ENCODE measurements around the gene ZNF555.
"Not testable (repeated sequence)": the region's sequence is repeated elsewhere in the genome, so short reads cannot be mapped to it uniquely, and the experiment has no call there.

Gene ZNF555

DNA sequence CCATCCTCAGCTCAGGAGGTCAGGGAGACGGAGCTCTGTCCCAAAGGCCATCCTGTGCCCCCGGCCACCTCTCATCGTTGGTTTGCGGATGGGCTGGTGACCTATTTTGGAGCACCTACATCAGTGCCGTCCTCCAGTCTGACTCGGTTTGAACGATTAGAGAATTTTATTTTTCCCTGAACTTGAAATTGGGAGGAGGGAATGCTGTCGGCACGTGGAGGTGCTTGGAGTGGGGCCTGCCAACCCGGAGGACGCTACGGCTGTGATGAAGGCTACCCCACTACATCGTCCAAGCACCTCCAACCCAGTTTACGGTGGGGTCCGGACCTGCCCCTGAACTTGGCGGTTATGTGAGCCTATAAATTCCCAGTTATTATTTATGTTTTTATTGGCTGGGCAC lies 24.6 kb upstream of the ZNF555 start:
- H3K27me3 ChIP-seq = peaks cover 4% of the 10 kb centered on the region
- H3K4me1 ChIP-seq (ENCODE audit: control insufficient read depth in 1 of 2, insufficient read depth in 1 of 2, low read depth in 1 of 2, low read length in 1 of 2) = peaks cover 10 to 12% of the 10 kb centered on the region in 2 experiments
- H3K9me3 ChIP-seq = no peaks in the 10 kb centered on the region
- H3K36me3 ChIP-seq = peaks cover 9% of the 10 kb centered on the region
- H3K27ac ChIP-seq = no peak overlapping the region
- TF ChIP-seq, protein P1, sequence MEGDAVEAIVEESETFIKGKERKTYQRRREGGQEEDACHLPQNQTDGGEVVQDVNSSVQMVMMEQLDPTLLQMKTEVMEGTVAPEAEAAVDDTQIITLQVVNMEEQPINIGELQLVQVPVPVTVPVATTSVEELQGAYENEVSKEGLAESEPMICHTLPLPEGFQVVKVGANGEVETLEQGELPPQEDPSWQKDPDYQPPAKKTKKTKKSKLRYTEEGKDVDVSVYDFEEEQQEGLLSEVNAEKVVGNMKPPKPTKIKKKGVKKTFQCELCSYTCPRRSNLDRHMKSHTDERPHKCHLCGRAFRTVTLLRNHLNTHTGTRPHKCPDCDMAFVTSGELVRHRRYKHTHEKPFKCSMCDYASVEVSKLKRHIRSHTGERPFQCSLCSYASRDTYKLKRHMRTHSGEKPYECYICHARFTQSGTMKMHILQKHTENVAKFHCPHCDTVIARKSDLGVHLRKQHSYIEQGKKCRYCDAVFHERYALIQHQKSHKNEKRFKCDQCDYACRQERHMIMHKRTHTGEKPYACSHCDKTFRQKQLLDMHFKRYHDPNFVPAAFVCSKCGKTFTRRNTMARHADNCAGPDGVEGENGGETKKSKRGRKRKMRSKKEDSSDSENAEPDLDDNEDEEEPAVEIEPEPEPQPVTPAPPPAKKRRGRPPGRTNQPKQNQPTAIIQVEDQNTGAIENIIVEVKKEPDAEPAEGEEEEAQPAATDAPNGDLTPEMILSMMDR (IDR thresholded peaks at IDR 0.05) = no peak
- H3K4me3 ChIP-seq (ENCODE audit: low read depth in 1 of 2, low read length in 1 of 2) = no peak overlapping the region

DNA sequence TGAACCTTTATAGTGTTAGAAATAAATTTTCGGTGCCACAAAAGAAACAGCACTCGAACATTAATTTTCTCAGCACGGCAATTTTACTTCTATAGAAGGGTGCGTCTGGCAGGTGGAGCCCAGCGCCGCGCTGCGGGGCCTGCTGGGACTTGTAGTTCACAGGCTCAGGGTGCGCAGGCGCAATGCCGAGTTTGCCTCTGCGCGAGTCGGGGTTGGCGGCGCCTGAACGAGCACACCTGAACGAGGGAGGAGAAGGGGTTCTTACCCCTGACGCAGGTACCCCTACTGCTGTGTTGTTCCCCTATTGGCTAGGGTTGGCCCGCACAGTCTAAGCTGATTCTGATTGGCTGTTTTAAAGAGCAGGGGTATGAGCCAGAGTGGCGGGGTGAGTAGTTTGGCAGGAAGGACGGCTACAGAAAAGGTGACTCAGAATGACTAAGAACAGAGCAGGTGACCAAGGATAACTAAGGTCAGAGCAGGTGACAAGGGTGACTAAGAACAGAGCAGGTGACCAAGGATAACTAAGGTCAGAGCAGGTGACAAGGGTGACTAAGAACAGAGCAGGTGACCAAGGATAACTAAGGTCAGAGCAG lies 23.9 kb upstream of the ZNF555 start:
- H3K36me3 ChIP-seq; H3K27me3 ChIP-seq; H3K4me3 ChIP-seq (ENCODE audit: low read depth in 1 of 2, low read length in 1 of 2); H3K27ac ChIP-seq; H3K9me3 ChIP-seq: not testable (repeated sequence)
- H3K4me1 ChIP-seq (ENCODE audit: control insufficient read depth in 1 of 2, insufficient read depth in 1 of 2, low read depth in 1 of 2, low read length in 1 of 2) = peaks cover 10 to 12% of the 10 kb centered on the region in 2 experiments

DNA sequence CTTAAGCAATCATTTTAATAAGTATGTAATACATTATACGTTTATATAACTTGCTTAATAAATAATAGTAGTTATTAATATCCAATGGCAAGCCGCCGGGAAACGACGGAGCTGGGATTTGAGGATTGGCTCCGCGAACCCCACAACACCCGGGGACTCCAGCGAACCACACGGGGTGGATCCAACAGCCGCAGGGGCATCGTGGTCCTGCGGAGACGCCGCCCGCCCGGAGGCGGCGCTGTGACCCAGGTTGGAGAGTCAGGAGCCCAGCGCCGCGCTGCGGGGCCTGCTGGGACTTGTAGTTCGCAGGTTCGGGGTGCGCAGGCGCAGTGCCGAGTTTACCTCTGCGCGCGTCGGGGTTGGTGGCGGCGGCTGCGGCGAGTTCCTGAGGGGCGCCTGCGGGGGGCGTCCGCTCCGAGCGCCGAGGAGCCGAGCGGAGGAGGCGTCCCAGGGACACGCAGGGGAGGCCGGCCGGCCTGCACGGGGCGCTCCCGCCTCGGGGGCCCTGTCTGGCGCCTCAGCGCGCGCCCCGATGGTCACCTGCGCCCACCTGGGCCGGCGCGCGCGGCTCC lies 21.6 kb upstream of the ZNF555 start, which contains the start of gene ZNF554:
Gene ZNF554, plus strand, starts transcription at position 329 of the 572 bp plus-strand sequence. Its CDS starts 204 bp downstream, at position 533.
- Histone ChIP-seq H3K27me3 (peaks cover 4% of the 10 kb centered on the region), H3K4me1 (ENCODE audit: control insufficient read depth in 1 of 2, insufficient read depth in 1 of 2, low read depth in 1 of 2, low read length in 1 of 2) (peaks cover 10 to 12% of the 10 kb centered on the region in 2 experiments), H3K27ac (peak within 1 kb of the TSS; percentile 36), H3K36me3 (peaks cover 5% of the 10 kb centered on the region), H3K4me3 (ENCODE audit: low read depth in 1 of 2, low read length in 1 of 2) (peak within 1 kb of the TSS; percentile 68 to 75), H3K9me3 (no peaks in the 10 kb centered on the region)
- TF ChIP-seq, protein P1 (IDR thresholded peaks at IDR 0.05) = peak; percentile 98

DNA sequence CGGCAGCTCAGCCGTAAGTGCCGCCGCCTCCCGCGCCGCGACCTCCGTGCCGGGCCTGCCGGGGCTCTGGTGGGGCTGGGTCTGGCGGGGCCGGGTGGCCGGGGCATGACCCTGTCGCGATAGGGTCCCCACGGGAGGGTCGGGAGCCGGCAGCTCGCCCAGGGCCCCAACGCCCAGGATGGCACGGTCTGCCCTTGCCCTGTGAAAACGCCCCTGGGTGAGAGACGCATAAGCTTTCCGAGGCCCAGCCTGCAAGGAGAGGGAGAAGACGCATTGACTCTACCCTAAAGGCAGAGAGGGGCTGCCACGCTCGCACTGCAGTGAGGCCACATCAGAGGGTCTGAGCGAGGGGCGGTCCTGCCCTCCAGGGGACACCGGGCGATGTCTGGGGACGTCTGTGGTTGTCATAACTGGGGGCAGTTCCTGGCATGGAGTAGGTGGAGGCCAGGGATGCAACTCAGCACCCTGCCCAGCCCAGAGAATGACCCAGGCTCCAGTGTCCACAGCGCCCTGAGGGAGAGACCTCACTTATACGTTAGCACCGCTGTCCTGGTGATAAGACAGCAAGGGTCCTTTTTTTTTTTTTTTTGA lies 21.1 kb upstream of the ZNF555 start:
- peaks cover 10 to 12% of the 10 kb centered on the region in 2 experiments for H3K4me1 ChIP-seq (ENCODE audit: control insufficient read depth in 1 of 2, insufficient read depth in 1 of 2, low read depth in 1 of 2, low read length in 1 of 2)
- H3K27me3 ChIP-seq = peaks cover 4% of the 10 kb centered on the region
- peak overlapping the region; percentile 68 to 75 for H3K4me3 ChIP-seq (ENCODE audit: low read depth in 1 of 2, low read length in 1 of 2)
- TF ChIP-seq, protein P1 (IDR thresholded peaks at IDR 0.05) = no peak
- peaks cover 3% of the 10 kb centered on the region for H3K36me3 ChIP-seq
- H3K27ac ChIP-seq = no peak overlapping the region
- H3K9me3 ChIP-seq = no peaks in the 10 kb centered on the region

DNA sequence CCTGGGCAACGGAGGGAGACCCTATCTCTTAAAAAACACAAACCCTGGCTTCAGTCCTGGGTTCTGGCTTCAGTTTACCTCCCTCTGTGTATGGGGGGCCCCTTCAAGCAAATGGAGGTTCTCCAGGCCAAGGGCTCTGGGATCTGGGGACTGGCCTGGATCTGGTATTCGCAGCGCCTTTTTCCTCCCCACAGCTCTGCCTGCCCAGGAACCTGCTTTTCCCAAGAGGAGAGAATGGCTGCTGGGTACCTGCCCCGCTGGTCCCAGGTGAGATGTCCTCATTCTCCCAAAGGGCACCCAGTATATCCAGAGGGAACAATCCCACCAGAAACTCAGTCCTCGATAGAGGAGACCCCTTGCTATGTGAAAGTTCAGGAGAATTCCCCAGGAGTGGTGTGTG lies 18.4 kb upstream of the ZNF555 start:
- Histone ChIP-seq H3K27me3 (peaks cover 4% of the 10 kb centered on the region), H3K27ac (no peak overlapping the region), H3K36me3 (peaks cover 3% of the 10 kb centered on the region), H3K4me3 (ENCODE audit: low read depth in 1 of 2, low read length in 1 of 2) (no peak overlapping the region), H3K4me1 (ENCODE audit: control insufficient read depth in 1 of 2, insufficient read depth in 1 of 2, low read depth in 1 of 2, low read length in 1 of 2) (peaks cover 10 to 12% of the 10 kb centered on the region in 2 experiments), H3K9me3 (no peaks in the 10 kb centered on the region)
- TF ChIP-seq, protein P1 (IDR thresholded peaks at IDR 0.05) = no peak

DNA sequence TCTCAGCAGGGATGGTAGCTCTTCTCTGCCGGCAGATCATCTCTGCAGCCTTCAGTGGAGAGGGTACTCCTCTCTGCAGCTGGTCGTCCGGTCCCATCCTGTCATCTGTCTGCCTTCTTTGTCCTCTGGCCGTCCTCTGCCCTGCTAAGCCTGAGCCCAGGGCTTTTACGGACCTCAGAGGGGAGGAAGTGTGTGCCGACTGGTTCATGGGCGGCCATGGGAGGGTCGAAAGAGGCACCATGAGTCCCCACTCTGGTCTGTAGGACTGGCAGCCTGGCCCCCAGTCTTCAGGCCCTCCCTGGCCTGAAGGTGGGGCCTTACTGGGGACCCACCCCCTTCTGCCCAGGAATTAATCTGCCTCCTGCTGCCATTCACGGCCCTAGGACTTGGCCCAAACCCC lies 17.6 kb upstream of the ZNF555 start:
- no peak overlapping the region for H3K4me3 ChIP-seq (ENCODE audit: low read depth in 1 of 2, low read length in 1 of 2)
- peaks cover 10 to 12% of the 10 kb centered on the region in 2 experiments for H3K4me1 ChIP-seq (ENCODE audit: control insufficient read depth in 1 of 2, insufficient read depth in 1 of 2, low read depth in 1 of 2, low read length in 1 of 2)
- H3K27ac ChIP-seq = no peak overlapping the region
- TF ChIP-seq, protein P1 (IDR thresholded peaks at IDR 0.05) = no peak
- peaks cover 3% of the 10 kb centered on the region for H3K36me3 ChIP-seq
- peaks cover 3% of the 10 kb centered on the region for H3K9me3 ChIP-seq
- H3K27me3 ChIP-seq = peaks cover 4% of the 10 kb centered on the region

All from neutrophil (primary cell).